ENCODE results near the gene TCERG1L. TPM values are rescaled to one million over a fixed set of nuclear protein-coding genes. Genes with fewer than 3 reads are reported as not detected.

TCERG1L gene
- total RNA-seq, 1 donor from 2014 or later = 1.6 TPM

- no peak for DNase-seq
Measured at GRCh38 chr10:131315344-131315743, 3.8 kb upstream of the TCERG1L start.

GRCh38 chr10:131314799-131315198 is 3.3 kb upstream of the TCERG1L start:
- DNase-seq = no peak

- DNase-seq = no peak
Measured at GRCh38 chr10:131314148-131314547, 2.6 kb upstream of the TCERG1L start.

GRCh38 chr10:131313377-131313776 is 1.9 kb upstream of the TCERG1L start:
- DNase-seq = no peak

- no peak for DNase-seq
Measured at GRCh38 chr10:131312478-131312836, 936 bp upstream of the TCERG1L start.

GRCh38 chr10:131311402-131311660 is 190 bp downstream of the TCERG1L start:
- no peak for DNase-seq

GRCh38 chr10:131310551-131311401 is 745 bp downstream of the TCERG1L start:
- DNase-seq = no peak

- DNase-seq = no peak
Measured at GRCh38 chr10:131310142-131310541, 1.4 kb downstream of the TCERG1L start.

GRCh38 chr10:131300508-131300907 is 11.0 kb downstream of the TCERG1L start:
- DNase-seq = no peak

GRCh38 chr10:131290781-131291180 is 20.7 kb downstream of the TCERG1L start:
- DNase-seq = no peak

- DNase-seq = no peak
Measured at GRCh38 chr10:131288648-131289047, 22.9 kb downstream of the TCERG1L start.

GRCh38 chr10:131282961-131283360 is 28.6 kb downstream of the TCERG1L start:
- no peak for DNase-seq

- DNase-seq = no peak
Measured at GRCh38 chr10:131280101-131280500, 31.4 kb downstream of the TCERG1L start.

- no peak for DNase-seq
Measured at GRCh38 chr10:131279516-131279915, 32.0 kb downstream of the TCERG1L start.

GRCh38 chr10:131277969-131278368 is 33.6 kb downstream of the TCERG1L start:
- DNase-seq = no peak

GRCh38 chr10:131277278-131277677 is 34.2 kb downstream of the TCERG1L start:
- no peak for DNase-seq

- DNase-seq = no peak
Measured at GRCh38 chr10:131275691-131276090, 35.8 kb downstream of the TCERG1L start.

- DNase-seq = no peak
Measured at GRCh38 chr10:131274883-131275282, 36.6 kb downstream of the TCERG1L start.

- no peak for DNase-seq
Measured at GRCh38 chr10:131274133-131274880, 37.2 kb downstream of the TCERG1L start.

- DNase-seq = no peak
Measured at GRCh38 chr10:131273476-131273875, 38.0 kb downstream of the TCERG1L start.

- no peak for DNase-seq
Measured at GRCh38 chr10:131272897-131273451, 38.5 kb downstream of the TCERG1L start.

GRCh38 chr10:131271966-131272365 is 39.6 kb downstream of the TCERG1L start:
- no peak for DNase-seq

- peak; percentile 63 for DNase-seq
Measured at GRCh38 chr10:131271195-131271880, 40.2 kb downstream of the TCERG1L start.
